BE2C (cell line): ENCODE measurements around the gene OR5B17.

ENCODE experiments used
- DNase-seq: peaks from one replicate; pipeline ENCODE4 v3.0.0-alpha.2; 2020
- H3K27me3 ChIP-seq: fragments of 250-450 bp; sonication (Bioruptor Pico); 2 replicates; pipeline ENCODE4 v1.5.1; 2020; ENCODE audit warnings: mild to moderate bottlenecking
- H3K36me3 ChIP-seq: fragments of 250-450 bp; sonication (Bioruptor Pico); 2 replicates; pipeline ENCODE4 v1.5.1; 2020; ENCODE audit warnings: mild to moderate bottlenecking
- H3K4me1 ChIP-seq: fragments of 250-450 bp; sonication (Bioruptor Pico); 2 replicates; pipeline ENCODE4 v1.5.1; 2020
- H3K4me3 ChIP-seq: 2 replicates; pipeline ENCODE4 v1.5.1; 2011; ENCODE audit warnings: low read depth, low read length
- H3K9me3 ChIP-seq: fragments of 250-450 bp; sonication (Bioruptor Pico); 2 replicates; pipeline ENCODE4 v1.5.1; 2020
- TF ChIP-seq, protein P1 (sequence below): IDR thresholded peaks from 2 replicates; pipeline ENCODE4 v1.5.1; 2012; ENCODE audit warnings: mild to moderate bottlenecking, low read depth, low read length

OR5B17 gene

DNA sequence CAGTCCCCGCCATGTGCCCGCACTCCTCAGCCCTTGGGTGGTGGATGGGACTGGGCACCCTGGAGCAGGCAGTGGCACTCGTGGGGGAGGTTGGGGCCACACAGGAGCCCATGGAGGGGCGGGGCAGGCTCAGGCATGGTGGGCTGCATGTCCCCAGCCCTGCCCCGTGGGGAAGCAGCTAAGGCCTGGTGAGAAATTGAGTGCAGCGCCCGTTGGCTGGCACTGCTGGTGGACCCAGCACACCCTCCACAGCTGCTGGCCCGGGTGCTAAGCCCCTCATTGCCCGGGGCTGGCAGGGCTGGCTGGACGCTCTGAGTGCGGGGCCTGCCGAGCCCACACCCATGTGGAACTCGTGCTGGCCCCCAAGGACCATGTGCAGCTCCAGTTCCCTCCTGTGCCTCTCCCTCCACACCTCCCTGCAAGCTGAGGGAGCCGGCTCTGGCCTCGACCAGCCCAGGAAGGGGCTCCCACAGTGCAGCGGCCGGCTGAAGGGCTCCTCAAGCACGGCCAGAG is 31.7 kb upstream of the OR5B17 start:
- no peaks in the 10 kb centered on the region for H3K36me3 ChIP-seq
- TF ChIP-seq, protein P1, sequence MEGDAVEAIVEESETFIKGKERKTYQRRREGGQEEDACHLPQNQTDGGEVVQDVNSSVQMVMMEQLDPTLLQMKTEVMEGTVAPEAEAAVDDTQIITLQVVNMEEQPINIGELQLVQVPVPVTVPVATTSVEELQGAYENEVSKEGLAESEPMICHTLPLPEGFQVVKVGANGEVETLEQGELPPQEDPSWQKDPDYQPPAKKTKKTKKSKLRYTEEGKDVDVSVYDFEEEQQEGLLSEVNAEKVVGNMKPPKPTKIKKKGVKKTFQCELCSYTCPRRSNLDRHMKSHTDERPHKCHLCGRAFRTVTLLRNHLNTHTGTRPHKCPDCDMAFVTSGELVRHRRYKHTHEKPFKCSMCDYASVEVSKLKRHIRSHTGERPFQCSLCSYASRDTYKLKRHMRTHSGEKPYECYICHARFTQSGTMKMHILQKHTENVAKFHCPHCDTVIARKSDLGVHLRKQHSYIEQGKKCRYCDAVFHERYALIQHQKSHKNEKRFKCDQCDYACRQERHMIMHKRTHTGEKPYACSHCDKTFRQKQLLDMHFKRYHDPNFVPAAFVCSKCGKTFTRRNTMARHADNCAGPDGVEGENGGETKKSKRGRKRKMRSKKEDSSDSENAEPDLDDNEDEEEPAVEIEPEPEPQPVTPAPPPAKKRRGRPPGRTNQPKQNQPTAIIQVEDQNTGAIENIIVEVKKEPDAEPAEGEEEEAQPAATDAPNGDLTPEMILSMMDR: no peak
- H3K4me3 ChIP-seq: no peak overlapping the region
- no peaks in the 10 kb centered on the region for H3K9me3 ChIP-seq
- H3K27me3 ChIP-seq: no peaks in the 10 kb centered on the region
- no peak for DNase-seq
- no peaks in the 10 kb centered on the region for H3K4me1 ChIP-seq

DNA sequence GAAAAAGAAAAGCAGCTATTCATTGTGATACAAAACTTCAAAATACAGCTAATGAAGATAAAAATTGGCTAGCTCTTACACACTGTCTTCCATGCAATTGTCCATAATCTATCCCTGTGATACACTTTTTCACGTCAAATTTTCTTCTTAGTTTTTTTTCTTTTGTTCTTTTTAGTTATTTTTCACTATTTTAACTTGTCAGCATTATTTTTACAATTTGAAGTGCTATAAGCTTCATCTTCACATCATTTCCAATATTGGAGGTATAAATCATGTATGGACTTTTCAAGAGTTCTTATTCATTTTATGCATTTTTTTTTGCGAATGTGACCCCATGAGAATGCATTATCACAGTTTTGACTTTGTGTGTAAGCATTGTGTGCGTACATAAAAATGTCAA is 4.1 kb downstream of the OR5B17 start:
- Histone ChIP-seq H3K4me1 (no peaks in the 10 kb centered on the region), H3K36me3 (no peaks in the 10 kb centered on the region), H3K9me3 (no peaks in the 10 kb centered on the region), H3K27me3 (no peaks in the 10 kb centered on the region), H3K4me3 (no peak overlapping the region)
- TF ChIP-seq, protein P1: no peak
- no peak for DNase-seq

DNA sequence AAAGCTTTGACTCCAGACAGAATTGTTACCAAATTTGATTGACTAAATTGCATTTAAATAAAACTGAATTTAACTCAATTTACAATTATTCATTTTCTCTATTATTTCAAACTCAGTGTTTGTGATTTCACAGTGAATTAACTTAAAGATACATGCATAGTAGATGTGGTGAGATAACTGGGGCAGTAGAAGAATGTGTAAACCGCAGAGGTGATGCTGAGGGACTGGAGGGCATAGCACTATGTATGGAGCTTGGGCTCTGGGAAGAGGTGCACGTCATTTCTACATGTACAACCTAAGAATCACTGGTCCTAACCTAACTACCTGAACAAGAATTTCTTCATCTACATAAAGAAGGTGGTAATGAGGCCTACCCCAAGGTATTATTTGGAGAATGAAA is 13.7 kb downstream of the OR5B17 start:
- no peak overlapping the region for H3K4me3 ChIP-seq
- DNase-seq: no peak
- H3K27me3 ChIP-seq: no peaks in the 10 kb centered on the region
- TF ChIP-seq, protein P1: no peak
- no peaks in the 10 kb centered on the region for H3K9me3 ChIP-seq
- H3K36me3 ChIP-seq: no peaks in the 10 kb centered on the region
- no peaks in the 10 kb centered on the region for H3K4me1 ChIP-seq

DNA sequence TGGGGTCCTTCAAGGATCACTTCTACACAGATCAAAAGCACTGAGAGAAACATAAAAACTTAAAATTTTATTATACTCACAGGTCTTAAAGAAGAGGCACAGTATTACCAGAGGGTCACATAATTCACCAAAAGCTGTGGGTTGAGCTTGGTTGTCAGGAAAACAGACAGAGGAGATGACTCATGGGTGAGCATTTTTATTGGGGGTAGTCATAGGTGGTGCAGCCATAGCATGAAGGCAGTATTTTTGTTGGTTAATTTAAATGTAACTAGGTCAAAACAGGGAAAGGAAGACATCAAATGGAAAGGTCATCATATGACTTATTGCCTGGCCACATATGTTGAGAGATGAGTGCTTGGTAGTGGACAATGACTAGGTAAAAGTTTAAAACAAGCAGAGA is 24.2 kb downstream of the OR5B17 start:
- Histone ChIP-seq H3K4me3 (no peak overlapping the region), H3K4me1 (no peaks in the 10 kb centered on the region), H3K27me3 (no peaks in the 10 kb centered on the region), H3K9me3 (no peaks in the 10 kb centered on the region), H3K36me3 (no peaks in the 10 kb centered on the region)
- TF ChIP-seq, protein P1: no peak
- no peak for DNase-seq

DNA sequence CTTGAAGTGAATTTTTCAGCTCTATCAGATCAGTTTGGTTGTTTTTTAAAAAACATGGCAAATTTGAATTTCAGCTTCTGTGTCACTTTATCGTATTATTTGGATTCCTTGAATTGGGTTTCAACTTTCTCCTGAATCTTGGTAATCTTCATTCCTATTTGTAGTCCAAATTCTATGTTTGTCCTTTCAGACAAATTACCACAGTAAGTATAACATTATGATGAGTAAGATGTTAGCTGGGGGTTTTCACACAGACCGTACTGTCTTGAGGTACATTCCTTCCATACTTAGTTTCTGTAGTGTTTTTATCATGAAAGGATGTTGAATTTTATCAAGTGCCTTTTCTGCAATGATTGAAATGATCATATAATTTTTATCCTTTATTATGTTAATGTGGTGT is 28.0 kb downstream of the OR5B17 start:
- DNase-seq: no peak
- TF ChIP-seq, protein P1: no peak

DNA sequence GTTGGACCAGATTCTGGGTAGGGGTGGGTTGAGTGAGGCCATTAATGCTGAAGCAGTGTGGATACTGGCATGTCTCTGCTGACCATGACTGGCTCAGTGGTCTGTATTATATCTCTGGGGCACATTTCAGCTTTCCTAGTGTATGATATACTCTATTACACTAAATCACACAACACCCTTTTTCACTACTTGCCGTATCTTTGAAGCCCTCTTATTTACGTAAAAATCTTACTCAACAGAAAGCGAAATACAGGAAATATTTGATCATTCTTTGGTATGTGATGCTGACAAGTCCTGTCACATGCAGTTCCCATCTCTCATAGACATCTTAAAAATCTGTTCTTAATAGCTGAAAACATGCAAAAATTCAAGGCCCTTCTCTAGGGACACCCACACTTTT is 40.3 kb downstream of the OR5B17 start:
- no peaks in the 10 kb centered on the region for H3K36me3 ChIP-seq
- H3K4me1 ChIP-seq: no peaks in the 10 kb centered on the region
- TF ChIP-seq, protein P1: no peak
- H3K4me3 ChIP-seq: no peak overlapping the region
- H3K27me3 ChIP-seq: no peaks in the 10 kb centered on the region
- DNase-seq: no peak
- H3K9me3 ChIP-seq: no peaks in the 10 kb centered on the region

More for the DNA sequence above, 28.0 kb downstream of the OR5B17 start:
- H3K27me3 ChIP-seq: no peaks in the 10 kb centered on the region
- H3K4me1 ChIP-seq: no peaks in the 10 kb centered on the region
- no peaks in the 10 kb centered on the region for H3K9me3 ChIP-seq
- H3K36me3 ChIP-seq: no peaks in the 10 kb centered on the region
- no peak overlapping the region for H3K4me3 ChIP-seq
